ENCODE results near the gene OR2T12. TPM values are rescaled to one million over a fixed set of nuclear protein-coding genes. Genes with fewer than 3 reads are reported as not detected.
"Not testable (repeated sequence)": the region's sequence is repeated elsewhere in the genome, so short reads cannot be mapped to it uniquely, and the experiment has no call there.

Gene OR2T12
- polyA plus RNA-seq (2013, experiment 1 of 4), result not detected
- polyA plus RNA-seq (2013, experiment 2 of 4), result not detected
- not detected for polyA plus RNA-seq (2013, experiment 3 of 4)
- polyA plus RNA-seq (2013, experiment 4 of 4), result not detected

GRCh38 chr1:248303324-248303723 lies at the start of gene OR2T12:
Gene OR2T12, minus strand, starts transcription at chr1:248303424. Its CDS starts 7,846 bp downstream, at chr1:248295578.
- Histone ChIP-seq H3K36me3 (ENCODE audit: control insufficient read depth, insufficient read depth, low read length) (no peaks in the 10 kb centered on the region), H3K27ac (ENCODE audit: insufficient read depth, low read depth, low read length, poor library complexity, severe bottlenecking) (no peak within 1 kb of the TSS), H3K4me3 (ENCODE audit: insufficient read depth, low read depth, low read length) (no peak within 1 kb of the TSS), H3K27me3 (ENCODE audit: control insufficient read depth, insufficient read depth, low read length, poor library complexity, severe bottlenecking) (no peaks in the 10 kb centered on the region), H3K4me1 (ENCODE audit: control insufficient read depth, insufficient read depth, low read length) (no peaks in the 10 kb centered on the region), H3K9me3 (ENCODE audit: control insufficient read depth, low read length) (peaks cover 13% of the 10 kb centered on the region)
- 91% methylated on average over 1 of the region's 1 CpG; no CpG with 5 or more reads in 1 of the 2 experiments for WGBS, 2 experiments

- Histone ChIP-seq H3K4me3 (ENCODE audit: insufficient read depth, low read depth, low read length) (no peak within 1 kb of the TSS), H3K27me3 (ENCODE audit: control insufficient read depth, insufficient read depth, low read length, poor library complexity, severe bottlenecking) (no peaks in the 10 kb centered on the region), H3K36me3 (ENCODE audit: control insufficient read depth, insufficient read depth, low read length) (no peaks in the 10 kb centered on the region), H3K27ac (ENCODE audit: insufficient read depth, low read depth, low read length, poor library complexity, severe bottlenecking) (no peak within 1 kb of the TSS), H3K9me3 (ENCODE audit: control insufficient read depth, low read length) (peaks cover 3% of the 10 kb centered on the region), H3K4me1 (ENCODE audit: control insufficient read depth, insufficient read depth, low read length) (no peaks in the 10 kb centered on the region)
- 62 to 71% methylated on average over 3 to 4 of the region's 4 CpGs for WGBS, 2 experiments
Measured at GRCh38 chr1:248348475-248348874, 45.3 kb upstream of the OR2T12 start, which contains the start of gene OR14C36. Gene OR14C36, plus strand, starts transcription at chr1:248348775. Its CDS starts 0 bp downstream, at chr1:248348775.

GRCh38 chr1:248343451-248343850 lies 40.2 kb upstream of the OR2T12 start:
- no peak overlapping the region for H3K27ac ChIP-seq (ENCODE audit: insufficient read depth, low read depth, low read length, poor library complexity, severe bottlenecking)
- no peak overlapping the region for H3K4me3 ChIP-seq (ENCODE audit: insufficient read depth, low read depth, low read length)
- H3K36me3 ChIP-seq (ENCODE audit: control insufficient read depth, insufficient read depth, low read length), result no peaks in the 10 kb centered on the region

GRCh38 chr1:248324468-248324867 lies 21.2 kb upstream of the OR2T12 start, which contains the start of gene OR2M7:
Gene OR2M7, minus strand, starts transcription at chr1:248324568. Its CDS starts 0 bp downstream, at chr1:248324568.
- Histone ChIP-seq H3K9me3 (ENCODE audit: control insufficient read depth, low read length) (peaks cover 11% of the 10 kb centered on the region), H3K4me3 (ENCODE audit: insufficient read depth, low read depth, low read length) (no peak within 1 kb of the TSS), H3K4me1 (ENCODE audit: control insufficient read depth, insufficient read depth, low read length) (no peaks in the 10 kb centered on the region), H3K27me3 (ENCODE audit: control insufficient read depth, insufficient read depth, low read length, poor library complexity, severe bottlenecking) (no peaks in the 10 kb centered on the region), H3K27ac (ENCODE audit: insufficient read depth, low read depth, low read length, poor library complexity, severe bottlenecking) (no peak within 1 kb of the TSS), H3K36me3 (ENCODE audit: control insufficient read depth, insufficient read depth, low read length) (no peaks in the 10 kb centered on the region)
- 60% methylated on average over 1 of the region's 1 CpG; no CpG with 5 or more reads in 1 of the 2 experiments for WGBS, 2 experiments

More at GRCh38 chr1:248343451-248343850, 40.2 kb upstream of the OR2T12 start:
- no peaks in the 10 kb centered on the region for H3K27me3 ChIP-seq (ENCODE audit: control insufficient read depth, insufficient read depth, low read length, poor library complexity, severe bottlenecking)
- H3K9me3 ChIP-seq (ENCODE audit: control insufficient read depth, low read length), result peaks cover 6% of the 10 kb centered on the region
- H3K4me1 ChIP-seq (ENCODE audit: control insufficient read depth, insufficient read depth, low read length), result no peaks in the 10 kb centered on the region
- WGBS, 2 experiments, result 40 to 54% methylated on average over 1 to 2 of the region's 3 CpGs

- no peaks in the 10 kb centered on the region for H3K4me1 ChIP-seq (ENCODE audit: control insufficient read depth, insufficient read depth, low read length)
- H3K36me3 ChIP-seq (ENCODE audit: control insufficient read depth, insufficient read depth, low read length), result no peaks in the 10 kb centered on the region
- H3K4me3 ChIP-seq (ENCODE audit: insufficient read depth, low read depth, low read length), result no peak overlapping the region
- no peak overlapping the region for H3K27ac ChIP-seq (ENCODE audit: insufficient read depth, low read depth, low read length, poor library complexity, severe bottlenecking)
- WGBS, 2 experiments, result 83 to 85% methylated on average over 11 of the region's 11 CpGs
- no peaks in the 10 kb centered on the region for H3K27me3 ChIP-seq (ENCODE audit: control insufficient read depth, insufficient read depth, low read length, poor library complexity, severe bottlenecking)
- H3K9me3 ChIP-seq (ENCODE audit: control insufficient read depth, low read length), result peaks cover 16% of the 10 kb centered on the region
Measured at GRCh38 chr1:248316796-248317195, 13.6 kb upstream of the OR2T12 start.

- not testable (repeated sequence) for H3K27me3 ChIP-seq (ENCODE audit: control insufficient read depth, insufficient read depth, low read length, poor library complexity, severe bottlenecking); H3K4me3 ChIP-seq (ENCODE audit: insufficient read depth, low read depth, low read length); H3K4me1 ChIP-seq (ENCODE audit: control insufficient read depth, insufficient read depth, low read length); H3K36me3 ChIP-seq (ENCODE audit: control insufficient read depth, insufficient read depth, low read length); H3K27ac ChIP-seq (ENCODE audit: insufficient read depth, low read depth, low read length, poor library complexity, severe bottlenecking)
- WGBS, 2 experiments, result 76 to 78% methylated on average over 14 to 15 of the region's 15 CpGs
- H3K9me3 ChIP-seq (ENCODE audit: control insufficient read depth, low read length), result peaks cover 10% of the 10 kb centered on the region
Measured at GRCh38 chr1:248306740-248307139, 3.5 kb upstream of the OR2T12 start.

GRCh38 chr1:248306103-248306502 lies 2.9 kb upstream of the OR2T12 start:
- H3K9me3 ChIP-seq (ENCODE audit: control insufficient read depth, low read length), result peaks cover 12% of the 10 kb centered on the region
- H3K4me3 ChIP-seq (ENCODE audit: insufficient read depth, low read depth, low read length), result no peak overlapping the region
- H3K36me3 ChIP-seq (ENCODE audit: control insufficient read depth, insufficient read depth, low read length), result no peaks in the 10 kb centered on the region
- no peaks in the 10 kb centered on the region for H3K27me3 ChIP-seq (ENCODE audit: control insufficient read depth, insufficient read depth, low read length, poor library complexity, severe bottlenecking)
- 83 to 85% methylated on average over 19 of the region's 19 CpGs for WGBS, 2 experiments
- H3K4me1 ChIP-seq (ENCODE audit: control insufficient read depth, insufficient read depth, low read length), result no peaks in the 10 kb centered on the region
- no peak overlapping the region for H3K27ac ChIP-seq (ENCODE audit: insufficient read depth, low read depth, low read length, poor library complexity, severe bottlenecking)

GRCh38 chr1:248305672-248306071 lies 2.4 kb upstream of the OR2T12 start:
- peaks cover 13% of the 10 kb centered on the region for H3K9me3 ChIP-seq (ENCODE audit: control insufficient read depth, low read length)
- H3K4me3 ChIP-seq (ENCODE audit: insufficient read depth, low read depth, low read length); H3K36me3 ChIP-seq (ENCODE audit: control insufficient read depth, insufficient read depth, low read length); H3K27ac ChIP-seq (ENCODE audit: insufficient read depth, low read depth, low read length, poor library complexity, severe bottlenecking); H3K27me3 ChIP-seq (ENCODE audit: control insufficient read depth, insufficient read depth, low read length, poor library complexity, severe bottlenecking); H3K4me1 ChIP-seq (ENCODE audit: control insufficient read depth, insufficient read depth, low read length): not testable (repeated sequence)
- WGBS, 2 experiments, result 72 to 81% methylated on average over 8 to 9 of the region's 9 CpGs

- Histone ChIP-seq H3K4me1 (ENCODE audit: control insufficient read depth, insufficient read depth, low read length) (no peaks in the 10 kb centered on the region), H3K27me3 (ENCODE audit: control insufficient read depth, insufficient read depth, low read length, poor library complexity, severe bottlenecking) (no peaks in the 10 kb centered on the region), H3K27ac (ENCODE audit: insufficient read depth, low read depth, low read length, poor library complexity, severe bottlenecking) (no peak overlapping the region), H3K9me3 (ENCODE audit: control insufficient read depth, low read length) (peaks cover 8% of the 10 kb centered on the region), H3K36me3 (ENCODE audit: control insufficient read depth, insufficient read depth, low read length) (no peaks in the 10 kb centered on the region), H3K4me3 (ENCODE audit: insufficient read depth, low read depth, low read length) (no peak overlapping the region)
- WGBS, 2 experiments, result 62 to 63% methylated on average over 2 of the region's 6 CpGs
Measured at GRCh38 chr1:248288391-248288790, 14.8 kb downstream of the OR2T12 start.

- Histone ChIP-seq H3K4me1 (ENCODE audit: control insufficient read depth, insufficient read depth, low read length) (no peaks in the 10 kb centered on the region), H3K4me3 (ENCODE audit: insufficient read depth, low read depth, low read length) (no peak within 1 kb of the TSS), H3K27me3 (ENCODE audit: control insufficient read depth, insufficient read depth, low read length, poor library complexity, severe bottlenecking) (no peaks in the 10 kb centered on the region), H3K9me3 (ENCODE audit: control insufficient read depth, low read length) (peaks cover 3% of the 10 kb centered on the region), H3K36me3 (ENCODE audit: control insufficient read depth, insufficient read depth, low read length) (no peaks in the 10 kb centered on the region), H3K27ac (ENCODE audit: insufficient read depth, low read depth, low read length, poor library complexity, severe bottlenecking) (no peak within 1 kb of the TSS)
- 29 to 45% methylated on average over 1 of the region's 1 CpG for WGBS, 2 experiments
Measured at GRCh38 chr1:248277876-248278275, 25.3 kb downstream of the OR2T12 start, which contains the start of gene OR2T33. Gene OR2T33, minus strand, starts transcription at chr1:248277976. Its CDS starts 4,162 bp downstream, at chr1:248273814.

Measured in ectodermal cell (in vitro differentiated cells).